H1 (cell line): ENCODE data around the gene GJA10. TPM values are rescaled to one million over a fixed set of nuclear protein-coding genes. Genes with fewer than 3 reads are reported as not detected.

ENCODE experiments used
- CTCF ChIA-PET: fragments of 300-600 bp; sonication (Branson Sonifier 250); formaldehyde crosslinking; loops from one replicate; lab custom pipeline; 2021; ENCODE audit not compliant: partially characterized antibody; lab: Charles Lee
- POLR2A ChIA-PET: fragments of 300-600 bp; sonication (Branson Sonifier 250); formaldehyde crosslinking; loops from one replicate; lab custom pipeline; 2021; ENCODE audit warnings: inconsistent platforms; ENCODE audit not compliant: partially characterized antibody; lab: Charles Lee
- DNase-seq, 2 experiments: peaks; one replicate each; pipeline versions ENCODE4 v3.0.0 to v3.0.0-alpha.2; 2010 to 2022; ENCODE audit warnings: low spot score in 2 of 2, low read depth in 1 of 2, mixed read lengths in 1 of 2
- FAIRE-seq: peaks from 2 replicates; lab custom pipeline; 2011; peaks lifted over from hg19 to GRCh38; lab: Jason Lieb, UNC
- H2AFZ ChIP-seq: 2 replicates; pipeline ENCODE4 v1.8.1; 2012; ENCODE audit warnings: low read length, inconsistent platforms
- H2AK5ac ChIP-seq: 2 replicates; pipeline ENCODE4 v1.6.1; 2013; ENCODE audit warnings: low read depth, low read length
- H2BK120ac ChIP-seq: replicated peaks from 2 replicates; pipeline ENCODE3; 2013; ENCODE audit warnings: low read depth, low read length, inconsistent platforms
- H2BK12ac ChIP-seq: 2 replicates; pipeline ENCODE4 v1.6.1; 2013; ENCODE audit warnings: low read depth, low read length
- H2BK15ac ChIP-seq: 2 replicates; pipeline ENCODE4 v1.6.1; 2013; ENCODE audit warnings: low read length
- H2BK20ac ChIP-seq: 2 replicates; pipeline ENCODE4 v1.6.1; 2013; ENCODE audit warnings: low read length
- H2BK5ac ChIP-seq: 2 replicates; pipeline ENCODE4 v1.6.1; 2013; ENCODE audit warnings: low read depth, low read length
- H3K14ac ChIP-seq: 2 replicates; pipeline ENCODE4 v1.6.1; 2013; ENCODE audit warnings: inconsistent platforms; ENCODE audit not compliant: insufficient read length
- H3K18ac ChIP-seq: 2 replicates; pipeline ENCODE4 v1.6.1; 2013; ENCODE audit warnings: low read length; ENCODE audit errors: extremely low read depth
- H3K23ac ChIP-seq: 2 replicates; pipeline ENCODE4 v1.6.1; 2013; ENCODE audit warnings: inconsistent platforms; ENCODE audit not compliant: insufficient read length
- H3K23me2 ChIP-seq: 2 replicates; pipeline ENCODE4 v1.6.1; 2013; ENCODE audit warnings: low read depth, low read length
- H3K27ac ChIP-seq: 2 replicates; pipeline ENCODE4 v1.6.1; 2011; ENCODE audit warnings: low read depth, low read length, inconsistent platforms
- H3K27me3 ChIP-seq, 4 experiments: replicated peaks in 1 of 4; 1 replicate in 1 of 4; 2 replicates in 3 of 4; pipeline versions ENCODE4 v1.6.1 to v1.8.1; 2011 to 2013; ENCODE audit warnings: low read length in 3 of 4, mild to moderate bottlenecking in 3 of 4, inconsistent platforms in 2 of 4, mixed read lengths in 2 of 4, moderate library complexity in 1 of 4; ENCODE audit not compliant: control insufficient read depth in 3 of 4, insufficient read depth in 3 of 4; ENCODE audit errors: extremely low read depth in 1 of 4
- H3K36me3 ChIP-seq, 4 experiments: 2 replicates each; pipeline versions ENCODE4 v1.6.1 to v1.8.1; 2011 to 2013; ENCODE audit warnings: mild to moderate bottlenecking in 4 of 4, low read length in 3 of 4, moderate library complexity in 2 of 4, control low read depth in 1 of 4, inconsistent platforms in 1 of 4; ENCODE audit not compliant: insufficient read depth in 4 of 4, control insufficient read depth in 2 of 4
- H3K4ac ChIP-seq: replicated peaks from 2 replicates; pipeline ENCODE3; 2013; ENCODE audit warnings: low read length, low read depth, mixed read lengths, inconsistent platforms; ENCODE audit not compliant: insufficient read length
- H3K4me1 ChIP-seq, 4 experiments: replicated peaks in 1 of 4; 1 replicate in 1 of 4; 2 replicates in 3 of 4; pipeline versions ENCODE4 v1.6.1 to v1.8.1; 2011 to 2013; ENCODE audit warnings: low read length in 3 of 4, inconsistent platforms in 2 of 4, mixed read lengths in 1 of 4; ENCODE audit not compliant: insufficient read depth in 4 of 4, control insufficient read depth in 3 of 4
- H3K4me2 ChIP-seq, 2 experiments: 2 replicates each; pipeline versions ENCODE4 v1.6.1 to v1.8.1; 2011 to 2013; ENCODE audit warnings: low read depth in 2 of 2, low read length in 2 of 2, control low read depth in 1 of 2, inconsistent platforms in 1 of 2, mild to moderate bottlenecking in 1 of 2; ENCODE audit not compliant: insufficient read depth in 1 of 2
- H3K4me3 ChIP-seq, 4 experiments: fragments of 200-600, 300-600 bp in 1 of 4; sonication (generic), shearing (Covaris generic), sonication (Bioruptor Twin) in 1 of 4; 2 replicates each; pipeline versions ENCODE4 v1.5.1 to v1.8.1; 2011 to 2016; ENCODE audit warnings: low read length in 4 of 4, low read depth in 3 of 4, control low read depth in 2 of 4, inconsistent platforms in 2 of 4, mild to moderate bottlenecking in 2 of 4, mixed read lengths in 1 of 4, moderate library complexity in 1 of 4; ENCODE audit not compliant: insufficient read depth in 2 of 4; ENCODE audit errors: extremely low read depth in 1 of 4
- H3K56ac ChIP-seq: replicated peaks from 2 replicates; pipeline ENCODE3; 2013; ENCODE audit warnings: low read depth, mild to moderate bottlenecking, mixed read lengths, low read length, inconsistent platforms; ENCODE audit not compliant: insufficient read length
- H3K79me1 ChIP-seq: 2 replicates; pipeline ENCODE4 v1.6.1; 2013; ENCODE audit warnings: low read depth, low read length, control low read depth
- H3K79me2 ChIP-seq, 2 experiments: 2 replicates each; pipeline versions ENCODE4 v1.6.1 to v1.8.1; 2012 to 2013; ENCODE audit warnings: low read length in 2 of 2, mild to moderate bottlenecking in 2 of 2, inconsistent platforms in 1 of 2; ENCODE audit not compliant: insufficient read depth in 2 of 2, control insufficient read depth in 1 of 2
- H3K9ac ChIP-seq, 4 experiments: replicated peaks in 1 of 4; 1 replicate in 1 of 4; 2 replicates in 3 of 4; pipeline versions ENCODE4 v1.6.1 to v1.8.1; 2011 to 2013; ENCODE audit warnings: low read depth in 3 of 4, low read length in 3 of 4, control low read depth in 2 of 4, mild to moderate bottlenecking in 2 of 4, moderate library complexity in 2 of 4, inconsistent platforms in 1 of 4; ENCODE audit errors: extremely low read depth in 1 of 4
- H3K9me3 ChIP-seq, 2 experiments: 2 replicates each; pipeline versions ENCODE4 v1.6.1 to v1.8.1; 2012 to 2013; ENCODE audit warnings: mild to moderate bottlenecking in 2 of 2, moderate library complexity in 2 of 2, control low read depth in 1 of 2, inconsistent platforms in 1 of 2, low read depth in 1 of 2, low read length in 1 of 2, mixed read lengths in 1 of 2; ENCODE audit not compliant: insufficient read depth in 2 of 2
- H4K20me1 ChIP-seq, 2 experiments: replicated peaks in 1 of 2; 2 replicates each; pipeline versions ENCODE3 to v1.8.1; 2011 to 2013; ENCODE audit warnings: inconsistent platforms in 2 of 2, low read length in 2 of 2, mild to moderate bottlenecking in 1 of 2; ENCODE audit not compliant: insufficient read depth in 2 of 2, control insufficient read depth in 1 of 2
- H4K5ac ChIP-seq: 2 replicates; pipeline ENCODE4 v1.6.1; 2013; ENCODE audit warnings: low read length, low read depth, mixed read lengths, inconsistent platforms; ENCODE audit not compliant: insufficient read length
- H4K8ac ChIP-seq: 2 replicates; pipeline ENCODE4 v1.8.0; 2013; ENCODE audit warnings: mild to moderate bottlenecking, moderate library complexity, low read length, inconsistent platforms; ENCODE audit not compliant: insufficient read depth; ENCODE audit errors: extremely low read depth
- H4K91ac ChIP-seq: replicated peaks from 2 replicates; pipeline ENCODE3; 2013; ENCODE audit warnings: low read length, mixed read lengths, inconsistent platforms; ENCODE audit not compliant: insufficient read length
- KDM1A ChIP-seq: fragments of 200-600, 300-600 bp; sonication (generic); IDR thresholded peaks from 2 replicates; pipeline ENCODE4 v1.7.1; 2016; ENCODE audit warnings: mild to moderate bottlenecking, low read length, borderline replicate concordance
- KDM5A ChIP-seq: fragments of 200-600 bp; IDR thresholded peaks from 2 replicates; pipeline ENCODE4 v1.7.1; 2012; ENCODE audit warnings: mild to moderate bottlenecking, low read length, inconsistent platforms, mixed read lengths
- WGBS, 2 experiments: shearing (Covaris generic) in 1 of 2; methylation state at CpG; one replicate each; pipeline versions ENCODE4 v1.1.6 to v1.1.7; 2013 to 2015; ENCODE audit warnings: low lambda C conversion rate in 2 of 2, mixed read lengths in 2 of 2, inconsistent platforms in 1 of 2, low coverage in 1 of 2, missing lambda C conversion rate in 1 of 2; ENCODE audit not compliant: insufficient replicate concordance in 2 of 2, insufficient coverage in 1 of 2, insufficient read length in 1 of 2; ENCODE audit errors: extremely low coverage in 1 of 2, missing lambda C conversion rate in 1 of 2; 5-methylcytosine and 5-hydroxymethylcytosine counted together
- polyA plus RNA-seq, 7 experiments: library from polyadenylated mRNA; depleted of rRNA in 3 of 7; stranded (reverse) in 5 of 7; unstranded in 2 of 7; fragments of >200 nt in 5 of 7; fragments of 200-250 nt in 2 of 7; gene quantifications; 1 replicate in 5 of 7; 2 replicates in 1 of 7; 4 replicates in 1 of 7; pipeline versions ENCODE4 v1.2.1 to v1.2.3, GENCODE V29; 2011 to 2013; ENCODE audit warnings: missing spikeins in 2 of 7, mixed read lengths in 2 of 7
- total RNA-seq: library from RNA; stranded (reverse); fragmentation: NEBNext Ultra II Directional; extraction: Animal tissue kit (Norgen Biotek cat#: 25700); gene quantifications from 2 replicates; pipeline ENCODE4 v1.2.1, GENCODE V29; 2021

Gene GJA10
- total and polyA plus RNA-seq, 2 of the 8 experiments (the other 6 are each of a cell fraction or from before 2014, with no cell fraction given): 0.21 TPM; not detected in 1

- Histone ChIP-seq H3K36me3 (no peaks in the 10 kb centered on the region), H3K27ac (no peak overlapping the region), H2BK120ac (no peak overlapping the region), H3K9ac (no peak overlapping the region), H3K56ac (no peak overlapping the region), H3K4me2 (no peak overlapping the region), H3K23me2 (no peaks in the 10 kb centered on the region; the same call in 1 of the 2 replicates), H3K4ac (no peak overlapping the region), H2BK20ac (no peak overlapping the region), H3K4me3 (no peak overlapping the region), H2BK5ac (no peak overlapping the region), H3K14ac (no peak overlapping the region), H4K5ac (no peak overlapping the region), H4K8ac (no peak overlapping the region), H3K27me3 (no peaks in the 10 kb centered on the region), H2AFZ (no peak overlapping the region), H3K18ac (0 out of 2 replicates have a peak overlapping the region, but pooled peaks have one; percentile 60), H3K4me1 (peaks cover 0 to 4% (median 0%) of the 10 kb centered on the region in 4 experiments; a peak in 2 of 7 replicates), H2BK15ac (no peak overlapping the region), H4K91ac (no peak overlapping the region), H2BK12ac (no peak overlapping the region), H3K23ac (no peak overlapping the region), H3K79me1 (no peaks in the 10 kb centered on the region), H4K20me1 (no peaks in the 10 kb centered on the region), H3K79me2 (no peaks in the 10 kb centered on the region), H2AK5ac (no peak overlapping the region), H3K9me3 (no peaks in the 10 kb centered on the region)
- FAIRE-seq: no peak
- 92% methylated on average over 2 of the region's 7 CpGs; no CpG with 5 or more reads in 1 of the 2 experiments for WGBS, 2 experiments
- ChIA-PET POLR2A (no interaction called here), CTCF (interaction anchor here (0.6 to 1.9 kb wide), 4 partner anchors 25 to 472 kb away, joined by 3 to 5 read pairs (median 3); no protein-coding TSS in a partner anchor)
- TF ChIP-seq KDM5A (no peak), KDM1A (0 out of 2 replicates have a peak, but pooled peaks have one; percentile 28)
- no peak for DNase-seq
Observed at GRCh38 chr6:89888138-89888514, 6.1 kb upstream of the GJA10 start.
